Measurements from ENCODE around the gene TMEFF2. TPM values are rescaled to one million over a fixed set of nuclear protein-coding genes. Genes with fewer than 3 reads are reported as not detected.
A peak's percentile ranks its signal among the peaks of the same experiment; 100 is the strongest.

Gene TMEFF2
- total RNA-seq, 1 donor: not detected

- DNase-seq (ENCODE audit: low read depth): peak; percentile 44
- no peak for TF ChIP-seq CTCF (IDR thresholded peaks at IDR 0.05; ENCODE audit: insufficient read depth, low read depth, low read length)
- no peak overlapping the region for H3K4me3 ChIP-seq (ENCODE audit: low read depth, low read length)
These were observed 244.4 kb downstream of the TMEFF2 start for GRCh38 chr2:191950132-191950874.

- no peak for TF ChIP-seq CTCF (IDR thresholded peaks at IDR 0.05; ENCODE audit: insufficient read depth, low read depth, low read length)
- no peak for DNase-seq (ENCODE audit: low read depth)
These were observed 247.5 kb downstream of the TMEFF2 start for GRCh38 chr2:191947235-191947634.

GRCh38 chr2:191946471-191947182 is 248.1 kb downstream of the TMEFF2 start:
- DNase-seq (ENCODE audit: low read depth): no peak
- no peak for TF ChIP-seq CTCF (IDR thresholded peaks at IDR 0.05; ENCODE audit: insufficient read depth, low read depth, low read length)
- no peak overlapping the region for H3K4me3 ChIP-seq (ENCODE audit: low read depth, low read length)

More at GRCh38 chr2:191947235-191947634, 247.5 kb downstream of the TMEFF2 start:
- H3K4me3 ChIP-seq (ENCODE audit: low read depth, low read length): no peak overlapping the region

- no peak for DNase-seq (ENCODE audit: low read depth)
- TF ChIP-seq CTCF (IDR thresholded peaks at IDR 0.05; ENCODE audit: insufficient read depth, low read depth, low read length): no peak
- H3K4me3 ChIP-seq (ENCODE audit: low read depth, low read length): no peak overlapping the region
These were observed 249.1 kb downstream of the TMEFF2 start for GRCh38 chr2:191945623-191946022.

- no peak overlapping the region for H3K4me3 ChIP-seq (ENCODE audit: low read depth, low read length)
- no peak for DNase-seq (ENCODE audit: low read depth)
- no peak for TF ChIP-seq CTCF (IDR thresholded peaks at IDR 0.05; ENCODE audit: insufficient read depth, low read depth, low read length)
These were observed 252.0 kb downstream of the TMEFF2 start for GRCh38 chr2:191942739-191943103.

GRCh38 chr2:191942090-191942738 is 252.5 kb downstream of the TMEFF2 start:
- no peak overlapping the region for H3K4me3 ChIP-seq (ENCODE audit: low read depth, low read length)
- no peak for TF ChIP-seq CTCF (IDR thresholded peaks at IDR 0.05; ENCODE audit: insufficient read depth, low read depth, low read length)
- peak; percentile 33 for DNase-seq (ENCODE audit: low read depth)

Data from fibroblast of villous mesenchyme (primary cell).